ENCODE measurements around the gene KRTAP5-8.
"Not testable (repeated sequence)": the region's sequence is repeated elsewhere in the genome, so short reads cannot be mapped to it uniquely, and the experiment has no call there.

Gene KRTAP5-8, protein sequence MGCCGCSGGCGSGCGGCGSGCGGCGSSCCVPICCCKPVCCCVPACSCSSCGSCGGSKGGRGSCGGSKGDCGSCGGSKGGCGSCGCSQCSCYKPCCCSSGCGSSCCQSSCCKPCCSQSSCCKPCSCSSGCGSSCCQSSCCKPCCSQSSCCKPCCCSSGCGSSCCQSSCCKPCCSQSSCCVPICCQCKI

GRCh38 chr11:71537977-71538665, at the start of gene KRTAP5-8:
TSS of gene KRTAP5-8 (plus strand) at chr11:71538025. CDS start at chr11:71538056, 31 bp downstream.
- not testable (repeated sequence) for DNase-seq

DNA sequence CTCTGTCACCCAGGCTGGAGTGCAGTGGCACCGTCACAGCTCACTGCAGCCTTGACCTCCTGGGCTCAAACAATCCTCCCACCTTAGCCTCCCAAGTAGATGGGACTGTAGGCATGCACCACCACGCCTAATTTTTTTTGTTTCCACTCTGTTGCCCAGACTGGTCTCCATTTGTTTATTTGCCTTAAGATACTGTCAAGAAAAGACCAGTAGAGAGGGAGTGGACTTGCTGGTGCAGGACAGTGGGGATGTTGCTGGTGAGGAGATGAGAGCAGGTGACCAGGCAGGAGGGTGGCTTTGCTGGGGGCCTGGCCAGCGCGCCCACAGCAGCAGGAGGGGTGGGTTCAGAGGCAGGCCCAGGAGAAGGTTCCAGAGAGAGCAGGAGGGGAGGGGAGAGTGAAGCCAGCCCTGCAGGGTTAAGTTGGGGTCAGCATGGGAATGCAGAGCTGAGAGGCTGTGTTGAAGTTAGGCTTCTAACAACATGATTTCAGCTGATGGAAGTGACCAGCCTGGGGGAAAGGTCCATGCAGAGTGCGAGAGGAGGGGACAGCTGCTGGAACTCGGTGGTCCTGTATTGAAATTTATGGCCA, 49.0 kb upstream of the KRTAP5-8 start:
- no peak for DNase-seq

DNA sequence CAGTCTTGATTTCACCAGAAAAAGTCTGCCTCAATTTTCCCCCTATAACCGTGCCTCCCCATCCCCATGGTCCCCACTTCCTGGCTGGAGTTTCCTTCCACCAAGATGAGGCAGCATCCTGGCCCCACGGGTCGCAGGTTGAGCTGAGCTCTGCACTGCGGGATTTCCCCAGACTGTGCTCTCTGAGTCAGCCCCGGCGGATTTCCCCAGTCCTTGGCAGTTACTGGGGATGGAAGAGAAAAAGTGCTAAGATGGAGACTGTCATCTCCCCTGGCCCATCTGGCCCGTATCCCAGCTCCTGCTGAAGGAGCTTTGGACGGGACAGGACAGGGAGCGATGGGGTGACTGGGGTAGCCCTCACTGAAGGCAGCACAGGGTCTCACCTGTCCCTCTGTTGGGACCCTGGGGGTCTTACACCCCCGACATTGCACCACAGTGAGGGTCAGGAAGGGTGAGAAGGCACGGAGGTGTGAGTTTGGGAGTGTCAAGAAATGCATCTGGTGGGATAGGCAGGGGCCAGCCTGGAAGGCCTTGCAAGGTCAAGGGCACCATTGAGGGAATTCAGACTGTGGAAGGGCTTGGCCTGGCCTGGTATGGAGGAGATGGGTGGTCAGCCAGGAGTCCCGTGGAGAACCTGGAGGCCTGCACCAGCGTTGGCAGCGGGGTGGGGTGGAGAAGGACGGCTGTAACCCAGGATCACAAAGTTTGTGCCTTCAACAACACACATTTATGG, 48.3 kb upstream of the KRTAP5-8 start:
- DNase-seq = peak; percentile 17

DNA sequence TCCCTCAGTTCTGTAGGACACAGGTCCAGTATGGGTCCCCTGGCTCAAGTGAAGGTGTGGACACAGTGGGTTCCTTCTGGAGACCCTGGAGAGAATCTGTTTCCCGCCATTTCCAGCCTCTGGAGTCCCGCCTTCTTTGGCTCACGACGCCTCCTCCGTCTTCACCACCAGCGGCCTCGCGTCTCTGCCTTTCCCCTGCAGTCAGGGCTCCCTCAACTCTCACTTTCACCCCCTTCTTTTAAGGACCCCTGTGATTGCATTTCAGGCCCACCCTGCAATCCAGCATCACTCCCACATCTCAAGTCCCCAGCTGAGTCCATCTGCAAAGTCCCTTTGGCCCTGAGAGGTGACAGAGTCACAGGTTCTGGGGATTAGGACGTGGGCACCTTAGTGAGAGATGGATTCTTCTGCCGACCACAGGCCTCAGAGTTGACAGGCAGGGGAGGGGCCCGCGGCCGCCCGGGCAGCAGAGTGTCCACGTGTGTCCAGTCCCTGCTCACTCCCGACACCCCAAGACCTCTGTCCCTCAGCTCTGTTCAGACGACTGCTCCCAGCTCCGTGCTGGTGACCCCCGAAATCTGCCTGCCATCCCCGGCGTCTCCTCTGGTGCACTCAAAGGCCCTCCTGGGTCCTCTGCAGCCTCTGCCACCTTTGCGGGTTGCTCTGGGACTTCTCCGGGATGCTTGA, 47.6 kb upstream of the KRTAP5-8 start:
- no peak for DNase-seq

- no peak for DNase-seq
These were observed 47.0 kb upstream of the KRTAP5-8 start for GRCh38 chr11:71490731-71491390.

DNA sequence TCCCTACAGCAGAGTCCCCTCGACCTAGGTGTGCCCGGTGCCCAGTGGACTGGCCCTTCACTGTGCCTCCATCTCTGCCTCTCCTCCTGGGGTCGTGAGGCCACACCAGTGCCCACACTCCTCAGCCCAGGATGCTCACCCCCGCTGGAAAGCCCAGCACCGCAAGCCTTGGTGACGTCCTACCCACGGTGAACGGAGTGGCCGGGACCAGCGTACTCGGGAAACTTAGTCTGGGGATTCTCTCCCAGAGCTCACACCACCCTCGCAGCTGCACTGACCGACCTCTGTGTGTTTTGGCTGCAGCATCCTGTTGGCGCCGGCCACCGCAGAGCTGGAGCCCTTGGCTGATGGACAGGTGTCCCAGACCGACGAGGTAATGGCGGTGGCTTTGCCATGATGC, 46.3 kb upstream of the KRTAP5-8 start:
- DNase-seq = no peak

DNA sequence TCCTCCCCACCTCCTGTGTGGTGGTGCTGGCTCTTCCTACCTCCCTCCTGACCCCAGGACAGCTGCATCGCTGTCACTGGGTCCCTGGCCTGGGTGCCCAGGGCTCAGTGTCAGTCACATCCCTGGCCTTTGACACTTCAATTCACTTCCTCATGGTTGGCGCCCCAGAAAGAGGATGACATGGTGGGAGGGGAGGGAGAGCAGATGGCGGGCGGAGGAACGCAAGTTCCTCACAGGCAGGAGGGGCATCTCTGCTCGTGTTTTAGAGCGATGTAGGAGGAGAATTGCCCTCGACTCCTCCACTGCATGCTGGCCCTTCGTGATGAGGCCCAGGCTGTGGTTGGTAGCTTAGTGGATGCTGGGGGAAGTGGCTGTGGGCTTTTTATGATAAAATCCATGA, 45.9 kb upstream of the KRTAP5-8 start:
- no peak for DNase-seq

GRCh38 chr11:71495286-71496230, 42.3 kb upstream of the KRTAP5-8 start:
- DNase-seq = no peak

DNA sequence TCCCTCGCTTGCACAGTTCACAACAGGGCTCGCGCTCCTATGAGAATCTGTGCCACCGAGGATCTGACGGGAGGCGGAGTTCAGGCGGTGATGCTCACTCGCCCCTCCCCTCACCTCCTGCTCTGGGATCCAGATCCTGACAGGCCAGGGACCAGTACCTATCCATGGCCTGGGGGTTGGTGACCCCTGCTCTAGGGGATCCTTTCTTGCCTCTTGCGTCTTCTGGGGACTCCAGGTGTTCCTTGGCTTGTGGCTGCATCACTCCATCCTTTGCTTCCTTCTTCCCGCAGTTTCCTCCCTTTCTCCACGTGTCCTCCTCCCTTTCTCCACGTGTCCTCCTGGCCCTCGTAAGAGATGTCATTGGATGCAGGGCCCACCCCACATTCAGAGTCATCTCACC, 41.4 kb upstream of the KRTAP5-8 start:
- no peak for DNase-seq

DNA sequence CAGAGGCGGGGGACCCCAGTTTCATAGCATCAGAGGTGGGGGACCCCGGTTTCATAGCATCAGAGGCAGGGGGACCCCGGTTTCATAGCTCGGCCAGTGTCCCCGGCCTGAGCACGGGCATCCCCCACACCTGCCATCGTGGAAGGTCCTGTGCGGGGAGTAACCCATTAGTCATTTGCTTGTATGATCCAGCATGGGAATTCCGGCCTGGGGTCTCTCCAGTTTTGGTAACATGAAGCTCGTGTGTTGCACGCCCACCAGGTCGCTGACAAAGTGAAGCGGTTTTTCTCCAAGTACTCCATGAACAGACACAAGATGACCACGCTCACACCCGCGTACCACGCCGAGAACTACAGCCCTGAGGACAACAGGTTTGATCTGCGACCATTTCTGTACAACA, 39.7 kb upstream of the KRTAP5-8 start:
- DNase-seq = no peak

DNA sequence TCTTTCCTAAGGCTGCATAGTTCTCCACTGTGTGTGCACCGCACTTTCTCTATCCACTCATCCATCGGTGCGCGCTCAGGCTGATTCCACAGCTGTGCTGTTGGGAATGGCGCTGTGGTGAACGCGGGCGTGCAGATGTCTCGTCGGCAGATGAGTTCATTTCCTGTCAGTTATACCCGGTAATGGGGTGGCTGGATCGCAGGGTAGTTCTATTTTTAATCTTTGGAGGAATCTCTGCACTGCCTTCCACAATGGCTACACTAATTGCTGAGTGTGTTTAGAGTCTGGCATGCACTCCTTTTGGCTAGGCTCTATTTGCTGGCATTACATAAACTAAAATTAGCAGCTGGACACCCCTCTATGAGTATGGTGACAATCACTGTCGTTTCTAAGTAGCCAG, 38.7 kb upstream of the KRTAP5-8 start:
- peak; percentile 34 for DNase-seq

DNA sequence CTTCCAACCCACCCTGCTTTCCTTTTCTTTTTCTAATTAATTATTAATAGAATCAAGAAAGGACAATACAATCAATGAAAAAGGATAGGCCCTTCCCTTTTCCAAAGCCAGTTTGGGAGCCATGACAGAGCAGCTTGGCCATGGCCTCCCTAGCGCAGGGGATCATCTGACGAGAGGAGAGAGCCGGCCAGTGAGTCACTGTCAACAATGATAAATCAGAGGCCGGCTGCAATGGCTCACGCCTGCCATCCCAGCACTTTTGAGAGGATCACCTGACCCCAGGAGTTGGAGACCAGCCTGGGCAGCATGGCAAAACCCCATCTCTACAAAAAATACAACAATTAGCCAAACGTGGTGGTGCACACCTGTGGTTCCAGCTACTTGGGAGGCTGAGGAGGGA, 38.3 kb upstream of the KRTAP5-8 start:
- no peak for DNase-seq

DNA sequence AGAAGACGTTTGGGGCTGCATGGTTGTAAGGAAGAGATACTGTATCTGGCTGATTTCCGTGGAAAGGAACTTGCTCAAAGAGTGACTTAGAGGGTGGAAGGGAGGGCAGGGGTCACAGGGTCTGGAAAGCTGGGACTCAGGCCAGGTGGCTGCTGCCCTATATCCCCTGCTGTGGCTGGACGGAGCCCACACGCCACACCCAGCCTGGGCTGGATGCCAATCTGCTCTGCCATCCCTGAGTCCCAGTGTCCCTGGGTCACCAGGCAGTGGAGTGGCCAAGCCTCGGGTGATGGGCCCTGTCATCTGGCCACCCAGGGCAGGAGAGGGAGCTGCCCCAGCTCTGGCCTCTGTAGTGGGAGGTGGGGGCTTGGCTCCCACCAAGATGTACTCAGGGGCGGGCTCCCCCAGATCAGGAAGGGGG, 37.2 kb upstream of the KRTAP5-8 start:
- no peak for DNase-seq

- DNase-seq = no peak
These were observed 36.5 kb upstream of the KRTAP5-8 start for GRCh38 chr11:71501071-71501985.

- no peak for DNase-seq
These were observed 35.8 kb upstream of the KRTAP5-8 start for GRCh38 chr11:71502026-71502425.

DNA sequence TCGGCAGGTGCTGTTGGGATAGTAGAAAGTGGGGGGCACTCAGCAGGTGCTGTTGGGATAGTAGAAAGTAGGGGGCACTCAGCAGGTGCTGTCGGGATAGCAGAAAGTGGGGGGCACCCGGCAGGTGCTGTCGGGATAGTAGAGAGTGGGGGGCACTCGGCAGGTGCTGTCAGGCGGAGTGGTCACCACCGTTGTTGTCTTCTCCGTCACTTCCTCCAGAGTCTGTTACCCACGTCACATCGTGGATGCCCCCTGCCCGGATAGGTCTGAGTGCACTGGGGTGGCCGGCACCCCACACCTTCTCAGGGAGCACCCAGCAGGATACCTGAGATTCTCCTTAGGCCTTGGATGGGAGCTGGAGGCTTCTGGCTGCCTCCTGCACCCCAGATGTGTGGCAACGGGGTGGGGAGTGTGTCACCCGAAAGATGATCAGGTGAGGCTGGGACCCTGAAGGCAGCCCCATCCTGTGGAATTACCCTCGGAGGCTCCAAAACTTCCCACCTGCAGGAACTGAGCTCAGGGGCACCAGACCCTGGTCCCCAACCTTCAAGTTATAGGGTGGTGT, 34.9 kb upstream of the KRTAP5-8 start:
- no peak for DNase-seq

GRCh38 chr11:71504531-71504930, 33.3 kb upstream of the KRTAP5-8 start:
- no peak for DNase-seq

DNA sequence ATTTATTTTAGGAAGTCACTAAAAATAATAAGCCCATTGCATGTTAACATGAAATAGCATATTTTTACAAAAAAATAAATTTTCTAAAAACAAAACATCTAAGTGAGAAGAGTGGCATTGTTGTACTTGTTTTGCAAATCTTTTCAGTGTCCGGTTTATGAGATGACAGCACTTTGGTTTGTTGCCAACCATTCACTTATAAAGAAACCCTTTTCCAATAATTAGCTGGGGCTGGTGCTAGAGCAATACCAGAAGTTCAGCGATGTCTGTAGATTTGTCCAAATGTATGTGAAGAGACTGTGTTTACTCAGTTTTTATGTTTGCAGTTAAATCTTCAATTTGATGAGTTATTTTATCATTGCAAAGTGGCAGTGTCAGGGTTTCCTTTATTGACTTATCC, 32.8 kb upstream of the KRTAP5-8 start:
- no peak for DNase-seq

- DNase-seq = no peak
These were observed 32.0 kb upstream of the KRTAP5-8 start for GRCh38 chr11:71505781-71506180.

- no peak for DNase-seq
These were observed 30.7 kb upstream of the KRTAP5-8 start for GRCh38 chr11:71507102-71507501.
